OCI-LY7 (cell line): ENCODE data around the gene NOX4. TPM values are rescaled to one million over a fixed set of nuclear protein-coding genes. Genes with fewer than 3 reads are reported as not detected.

Source experiments
- BruUV-seq: library from RNA; stranded (reverse); fragments of 400-500 nt; replicated peaks from 2 replicates; lab custom pipeline; 2021; lab: Mats Ljungman, UMichigan
- CTCF ChIA-PET: fragments of 300-600 bp; sonication (Branson Sonifier 250); formaldehyde crosslinking; loops from one replicate; lab custom pipeline; 2022; ENCODE audit warnings: antibody characterized with exemption; ENCODE audit not compliant: unreplicated experiment; lab: Charles Lee
- POLR2A ChIA-PET: fragments of 300-600 bp; sonication (Branson Sonifier 250); formaldehyde crosslinking; loops from one replicate; lab custom pipeline; 2022; ENCODE audit warnings: antibody characterized with exemption; lab: Charles Lee
- DNase-seq: peaks from one replicate; pipeline ENCODE4 v3.0.0-alpha.2; 2015; ENCODE audit warnings: low spot score
- H2AFZ ChIP-seq: fragments of 200-600 bp; sonication (generic), shearing (Covaris generic); 2 replicates; pipeline ENCODE4 v1.6.1; 2014; ENCODE audit warnings: mild to moderate bottlenecking, antibody characterized with exemption, low read length, moderate library complexity
- H3K27ac ChIP-seq: fragments of 200-600 bp; sonication (generic); 2 replicates; pipeline ENCODE4 v1.5.1; 2014; ENCODE audit warnings: mixed run types, low read depth, mild to moderate bottlenecking, moderate library complexity, low read length, inconsistent platforms; ENCODE audit not compliant: poor library complexity, severe bottlenecking
- H3K36me3 ChIP-seq: fragments of 200-600 bp; sonication (generic); 2 replicates; pipeline ENCODE4 v1.6.1; 2014; ENCODE audit warnings: mild to moderate bottlenecking, antibody characterized with exemption, low read length, moderate library complexity, mixed read lengths; ENCODE audit not compliant: insufficient read depth
- H3K4me1 ChIP-seq: fragments of 200-600 bp; sonication (generic); 2 replicates; pipeline ENCODE4 v1.5.1; 2014; ENCODE audit warnings: mild to moderate bottlenecking, low read length; ENCODE audit not compliant: insufficient read depth, poor library complexity, severe bottlenecking
- H3K4me2 ChIP-seq: fragments of 200-600 bp; sonication (generic); 2 replicates; pipeline ENCODE4 v1.6.1; 2014; ENCODE audit warnings: mild to moderate bottlenecking, low read length
- H3K4me3 ChIP-seq: fragments of 200-600 bp; sonication (generic); 2 replicates; pipeline ENCODE4 v1.5.1; 2014; ENCODE audit warnings: mild to moderate bottlenecking, low read depth, low read length; ENCODE audit not compliant: poor library complexity, severe bottlenecking
- H3K79me2 ChIP-seq: fragments of 200-600 bp; sonication (generic); 2 replicates; pipeline ENCODE4 v1.6.1; 2016; ENCODE audit warnings: low read depth, mild to moderate bottlenecking, low read length, moderate library complexity, mixed read lengths; ENCODE audit not compliant: insufficient read depth
- H3K9me2 ChIP-seq: fragments of 200-600 bp; sonication (generic); 2 replicates; pipeline ENCODE4 v1.6.1; 2016; ENCODE audit warnings: mild to moderate bottlenecking, low read length, mixed read lengths; ENCODE audit not compliant: insufficient read depth
- H3K9me3 ChIP-seq: fragments of 200-600 bp; sonication (generic); 2 replicates; pipeline ENCODE4 v1.6.1; 2014; ENCODE audit warnings: mild to moderate bottlenecking, mixed run types, low read length, mixed read lengths
- H4K20me1 ChIP-seq: fragments of 200-600 bp; sonication (generic); 2 replicates; pipeline ENCODE4 v1.6.1; 2014; ENCODE audit warnings: mild to moderate bottlenecking, antibody characterized with exemption, low read length, moderate library complexity, mixed read lengths; ENCODE audit not compliant: insufficient read depth
- CTCF ChIP-seq: fragments of 200-600 bp; sonication (generic); conservative IDR thresholded peaks from 2 replicates; pipeline ENCODE4 v1.5.1; 2014; ENCODE audit warnings: mild to moderate bottlenecking, antibody characterized with exemption, low read length, moderate library complexity, mixed read lengths
- EZH2phosphoT487 ChIP-seq: fragments of 200-600 bp; sonication (generic); IDR thresholded peaks from 2 replicates; pipeline ENCODE4 v1.6.1; 2018; ENCODE audit warnings: low read depth, borderline replicate concordance, mild to moderate bottlenecking, mixed run types, antibody characterized with exemption, low read length, moderate library complexity, mixed read lengths
- intact Hi-C: fragments of 100-400 bp; cut with micrococcal nuclease; formaldehyde crosslinking; loops from one replicate; pipeline ENCODE4 v1.10.0; 2022; ENCODE audit not compliant: unreplicated experiment
- total RNA-seq, 2 experiments: library from RNA; depleted of rRNA in 1 of 2; stranded (reverse); fragments of >200 nt in 1 of 2; shearing (Covaris generic) in 1 of 2; gene quantifications; 2 replicates each; pipeline ENCODE4 v1.2.3, GENCODE V29; 2014 to 2022

The NOX4 gene
- total RNA-seq, 2 experiments from 2014 or later = not detected

- Histone ChIP-seq H3K9me2 (no peaks in the 10 kb centered on the region), H3K79me2 (no peaks in the 10 kb centered on the region), H4K20me1 (no peaks in the 10 kb centered on the region), H2AFZ (no peak overlapping the region), H3K4me1 (no peaks in the 10 kb centered on the region), H3K4me2 (no peak overlapping the region), H3K4me3 (no peak overlapping the region), H3K36me3 (no peaks in the 10 kb centered on the region), H3K9me3 (no peaks in the 10 kb centered on the region), H3K27ac (no peak overlapping the region)
- no TSS peak for BruUV-seq
- TF ChIP-seq CTCF (no peak), EZH2phosphoT487 (no peak)
- ChIA-PET POLR2A (no interaction called here), CTCF (no interaction called here)
- no peak for DNase-seq
- intact Hi-C loops = no loop called here
Measured at GRCh38 chr11:89489930-89490329, 1.2 kb downstream of the NOX4 start.

- DNase-seq = no peak
- Histone ChIP-seq H3K9me3 (no peaks in the 10 kb centered on the region), H3K4me3 (no peak overlapping the region), H3K4me2 (no peak overlapping the region), H3K36me3 (no peaks in the 10 kb centered on the region), H3K79me2 (no peaks in the 10 kb centered on the region), H2AFZ (no peak overlapping the region), H3K4me1 (no peaks in the 10 kb centered on the region), H3K9me2 (no peaks in the 10 kb centered on the region), H4K20me1 (no peaks in the 10 kb centered on the region), H3K27ac (no peak overlapping the region)
- no peak for TF ChIP-seq EZH2phosphoT487
- no peak for TF ChIP-seq CTCF
- intact Hi-C loops = no loop called here
- ChIA-PET CTCF (no interaction called here), POLR2A (interaction anchor here (1.2 kb wide), 1 partner anchor 17 kb away, joined by 3 read pairs; no protein-coding TSS in a partner anchor)
- BruUV-seq = no TSS peak
Measured at GRCh38 chr11:89487016-89487415, 4.2 kb downstream of the NOX4 start.

- no TSS peak for BruUV-seq
Measured at GRCh38 chr11:89484896-89485295, 6.3 kb downstream of the NOX4 start.

More at GRCh38 chr11:89484896-89485295, 6.3 kb downstream of the NOX4 start:
- H3K4me2 ChIP-seq = no peak overlapping the region
- ChIA-PET CTCF (no interaction called here), POLR2A (interaction anchor here (1.1 kb wide), 1 partner anchor 12 kb away, joined by 3 read pairs; no protein-coding TSS in a partner anchor)
- DNase-seq = no peak
- H2AFZ ChIP-seq = no peak overlapping the region
- intact Hi-C loops = no loop called here
- no peak overlapping the region for H3K27ac ChIP-seq
- H3K4me1 ChIP-seq = no peaks in the 10 kb centered on the region
- no peaks in the 10 kb centered on the region for H3K79me2 ChIP-seq
- no peaks in the 10 kb centered on the region for H3K9me3 ChIP-seq
- TF ChIP-seq CTCF (no peak), EZH2phosphoT487 (no peak)
- H3K9me2 ChIP-seq = no peaks in the 10 kb centered on the region
- H3K36me3 ChIP-seq = no peaks in the 10 kb centered on the region
- H4K20me1 ChIP-seq = no peaks in the 10 kb centered on the region
- H3K4me3 ChIP-seq = no peak overlapping the region
